ENCODE data around the gene FAM209A.

DNA sequence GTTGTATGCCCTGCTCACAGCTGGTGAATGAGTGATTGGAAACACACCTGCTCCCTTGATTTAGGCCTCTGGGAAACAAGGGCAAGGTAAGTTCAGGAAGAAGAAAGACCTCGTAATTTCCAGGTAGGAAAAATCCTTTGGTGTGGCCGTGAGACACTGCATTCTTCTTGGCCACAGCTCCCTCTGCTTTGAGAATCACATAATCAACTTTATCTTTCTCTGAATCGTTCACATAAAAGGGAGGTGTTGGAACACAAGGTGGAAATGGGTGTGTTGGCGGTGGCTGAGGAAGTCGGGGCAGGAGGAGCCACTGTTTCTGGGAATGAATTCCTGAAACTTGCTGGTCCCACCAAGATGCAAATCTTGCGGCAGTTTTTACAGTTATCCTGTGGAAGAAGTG is 34.4 kb downstream of the FAM209A start:
- TF ChIP-seq, protein P1, sequence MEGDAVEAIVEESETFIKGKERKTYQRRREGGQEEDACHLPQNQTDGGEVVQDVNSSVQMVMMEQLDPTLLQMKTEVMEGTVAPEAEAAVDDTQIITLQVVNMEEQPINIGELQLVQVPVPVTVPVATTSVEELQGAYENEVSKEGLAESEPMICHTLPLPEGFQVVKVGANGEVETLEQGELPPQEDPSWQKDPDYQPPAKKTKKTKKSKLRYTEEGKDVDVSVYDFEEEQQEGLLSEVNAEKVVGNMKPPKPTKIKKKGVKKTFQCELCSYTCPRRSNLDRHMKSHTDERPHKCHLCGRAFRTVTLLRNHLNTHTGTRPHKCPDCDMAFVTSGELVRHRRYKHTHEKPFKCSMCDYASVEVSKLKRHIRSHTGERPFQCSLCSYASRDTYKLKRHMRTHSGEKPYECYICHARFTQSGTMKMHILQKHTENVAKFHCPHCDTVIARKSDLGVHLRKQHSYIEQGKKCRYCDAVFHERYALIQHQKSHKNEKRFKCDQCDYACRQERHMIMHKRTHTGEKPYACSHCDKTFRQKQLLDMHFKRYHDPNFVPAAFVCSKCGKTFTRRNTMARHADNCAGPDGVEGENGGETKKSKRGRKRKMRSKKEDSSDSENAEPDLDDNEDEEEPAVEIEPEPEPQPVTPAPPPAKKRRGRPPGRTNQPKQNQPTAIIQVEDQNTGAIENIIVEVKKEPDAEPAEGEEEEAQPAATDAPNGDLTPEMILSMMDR (IDR thresholded peaks at IDR 0.05), result no peak
- TF ChIP-seq POLR2A (IDR thresholded peaks at IDR 0.05), result no peak

Measured in testis (tissue), 2 donors.